H9 (cell line): Measurements from ENCODE around the gene KCTD2. TPM values are rescaled to one million over a fixed set of nuclear protein-coding genes. Genes with fewer than 3 reads are reported as not detected.

Experiments
- DNase-seq: peaks from one replicate; pipeline ENCODE4 v3.0.0-alpha.2; 2017
- H2AFZ ChIP-seq: one replicate; pipeline ENCODE4 v1.6.1; 2013; ENCODE audit warnings: mild to moderate bottlenecking, low read length, control low read depth, moderate library complexity
- H2AK5ac ChIP-seq: 2 replicates; pipeline ENCODE4 v1.6.1; 2013; ENCODE audit warnings: low read length, control low read depth, mixed read lengths; ENCODE audit not compliant: insufficient read length
- H2BK120ac ChIP-seq: one replicate; pipeline ENCODE4 v1.6.1; 2013; ENCODE audit warnings: low read depth, mild to moderate bottlenecking, low read length, control low read depth, inconsistent platforms; ENCODE audit not compliant: poor library complexity, severe bottlenecking
- H2BK12ac ChIP-seq: 2 replicates; pipeline ENCODE4 v1.6.1; 2013; ENCODE audit warnings: low read length, control low read depth, mixed read lengths, low read depth; ENCODE audit not compliant: insufficient read length
- H2BK15ac ChIP-seq: 2 replicates; pipeline ENCODE4 v1.6.1; 2013; ENCODE audit warnings: low read depth, low read length, control low read depth
- H2BK20ac ChIP-seq: one replicate; pipeline ENCODE4 v1.6.1; 2013; ENCODE audit warnings: low read depth, mild to moderate bottlenecking, low read length, control low read depth, inconsistent platforms; ENCODE audit not compliant: poor library complexity, severe bottlenecking
- H2BK5ac ChIP-seq: 2 replicates; pipeline ENCODE4 v1.6.1; 2013; ENCODE audit warnings: low read length, control low read depth, mixed read lengths; ENCODE audit not compliant: insufficient read length
- H3K14ac ChIP-seq: 2 replicates; pipeline ENCODE4 v1.6.1; 2013; ENCODE audit warnings: low read length, control low read depth; ENCODE audit not compliant: insufficient read depth
- H3K18ac ChIP-seq: 2 replicates; pipeline ENCODE4 v1.6.1; 2013; ENCODE audit warnings: low read depth, mild to moderate bottlenecking, mixed read lengths, low read length, control low read depth; ENCODE audit not compliant: insufficient read length
- H3K23ac ChIP-seq: 2 replicates; pipeline ENCODE4 v1.6.1; 2013; ENCODE audit warnings: low read length, control low read depth, mixed read lengths, low read depth; ENCODE audit not compliant: insufficient read length
- H3K23me2 ChIP-seq: 2 replicates; pipeline ENCODE4 v1.6.1; 2013; ENCODE audit warnings: low read depth, mild to moderate bottlenecking, mixed read lengths, low read length, control low read depth; ENCODE audit not compliant: insufficient read length, poor library complexity, severe bottlenecking
- H3K27ac ChIP-seq: 2 replicates; pipeline ENCODE4 v1.5.1; 2013; ENCODE audit warnings: low read length, control low read depth, mixed read lengths, low read depth; ENCODE audit not compliant: insufficient read length
- H3K27me3 ChIP-seq: 2 replicates; pipeline ENCODE4 v1.6.1; 2013; ENCODE audit warnings: low read length, control low read depth, inconsistent platforms; ENCODE audit not compliant: insufficient read depth
- H3K4ac ChIP-seq: 2 replicates; pipeline ENCODE4 v1.6.1; 2013; ENCODE audit warnings: low read depth, mild to moderate bottlenecking, control low read depth, inconsistent platforms, low read length, moderate library complexity
- H3K4me1 ChIP-seq: 2 replicates; pipeline ENCODE4 v1.6.1; 2013; ENCODE audit warnings: low read length, control low read depth, inconsistent platforms; ENCODE audit not compliant: insufficient read depth
- H3K4me2 ChIP-seq: 2 replicates; pipeline ENCODE4 v1.6.1; 2013; ENCODE audit warnings: low read length, control low read depth, mixed read lengths; ENCODE audit not compliant: insufficient read length, insufficient read depth
- H3K56ac ChIP-seq: 2 replicates; pipeline ENCODE4 v1.6.1; 2013; ENCODE audit warnings: low read depth, mild to moderate bottlenecking, mixed read lengths, low read length, control low read depth; ENCODE audit not compliant: insufficient read length
- H3K79me1 ChIP-seq: 2 replicates; pipeline ENCODE4 v1.6.1; 2013; ENCODE audit warnings: low read depth, mild to moderate bottlenecking, moderate library complexity, low read length, control low read depth, inconsistent platforms; ENCODE audit not compliant: insufficient read depth, poor library complexity, severe bottlenecking
- H3K79me2 ChIP-seq: 2 replicates; pipeline ENCODE4 v1.6.1; 2013; ENCODE audit warnings: low read length, control low read depth, inconsistent platforms; ENCODE audit not compliant: insufficient read depth
- H3K9ac ChIP-seq: 2 replicates; pipeline ENCODE4 v1.6.1; 2013; ENCODE audit warnings: low read length, control low read depth, mixed read lengths; ENCODE audit not compliant: insufficient read length; ENCODE audit errors: extremely low read depth
- H3K9me3 ChIP-seq: one replicate; pipeline ENCODE4 v1.6.1; 2013; ENCODE audit warnings: low read depth, low read length, inconsistent platforms; ENCODE audit not compliant: control insufficient read depth
- H3T11ph ChIP-seq: one replicate; pipeline ENCODE4 v1.6.1; 2013; ENCODE audit warnings: mild to moderate bottlenecking, low read length, control low read depth, inconsistent platforms
- H4K20me1 ChIP-seq: one replicate; pipeline ENCODE4 v1.6.1; 2013; ENCODE audit not compliant: control insufficient read depth, insufficient read length, insufficient read depth
- H4K5ac ChIP-seq: 2 replicates; pipeline ENCODE4 v1.6.1; 2013; ENCODE audit warnings: low read depth, mild to moderate bottlenecking, mixed read lengths, low read length, control low read depth; ENCODE audit not compliant: insufficient read length
- H4K8ac ChIP-seq: replicated peaks from 2 replicates; pipeline ENCODE4 v1.6.1; 2013; ENCODE audit warnings: low read length, control low read depth, mixed read lengths, low read depth; ENCODE audit not compliant: insufficient read length
- H4K91ac ChIP-seq: 2 replicates; pipeline ENCODE4 v1.6.1; 2013; ENCODE audit warnings: low read depth, mild to moderate bottlenecking, moderate library complexity, mixed read lengths, low read length, control low read depth; ENCODE audit not compliant: insufficient read length
- H3K27ac Mint-ChIP-seq, 3 experiments: 2 replicates in 2 of 3; 3 replicates in 1 of 3; pipeline ENCODE4 v1.8.0; 2020 to 2021; ENCODE audit warnings: mixed read lengths in 3 of 3, mild to moderate bottlenecking in 1 of 3, moderate library complexity in 1 of 3
- H3K27me3 Mint-ChIP-seq: 2 replicates; pipeline ENCODE4 v1.8.0; 2021; ENCODE audit warnings: low read depth, mild to moderate bottlenecking, moderate library complexity, mixed read lengths
- H3K36me3 Mint-ChIP-seq, 3 experiments: 2 replicates in 2 of 3; 3 replicates in 1 of 3; pipeline ENCODE4 v1.8.0; 2020 to 2021; ENCODE audit warnings: low read depth in 3 of 3, mixed read lengths in 3 of 3; ENCODE audit not compliant: insufficient read depth in 1 of 3
- H3K4me1 Mint-ChIP-seq, 2 experiments: 2 replicates each; pipeline ENCODE4 v1.8.0; 2020; ENCODE audit warnings: mixed read lengths in 2 of 2
- H3K4me3 Mint-ChIP-seq, 2 experiments: 2 replicates in 1 of 2; 3 replicates in 1 of 2; pipeline ENCODE4 v1.8.0; 2020 to 2021; ENCODE audit warnings: mild to moderate bottlenecking in 2 of 2, mixed read lengths in 2 of 2, moderate library complexity in 1 of 2
- H3K9me3 Mint-ChIP-seq, 2 experiments: 2 replicates in 1 of 2; 3 replicates in 1 of 2; pipeline ENCODE4 v1.8.0; 2020; ENCODE audit warnings: mild to moderate bottlenecking in 2 of 2, mixed read lengths in 2 of 2, moderate library complexity in 1 of 2
- WGBS: extraction: QIAGEN DNeasy Blood & Tissue Kit; methylation state at CpG from one replicate; pipeline ENCODE4 v1.1.7; 2013; ENCODE audit warnings: missing lambda C conversion rate, low lambda C conversion rate, mixed read lengths; ENCODE audit not compliant: insufficient read length; ENCODE audit errors: extremely low coverage; 5-methylcytosine and 5-hydroxymethylcytosine counted together
- total RNA-seq: library from RNA; stranded (reverse); gene quantifications from 2 replicates; pipeline ENCODE4 v1.2.1, GENCODE V29; 2021
- TF ChIP-seq, protein P1 (sequence below): fragments of 200-600 bp; sonication (generic); conservative IDR thresholded peaks from 3 replicates; pipeline ENCODE4 v1.8.0; 2021; ENCODE audit warnings: antibody characterized with exemption, mild to moderate bottlenecking

Gene KCTD2
- total RNA-seq, 1 experiment from 2014 or later: 40.1 TPM

DNA sequence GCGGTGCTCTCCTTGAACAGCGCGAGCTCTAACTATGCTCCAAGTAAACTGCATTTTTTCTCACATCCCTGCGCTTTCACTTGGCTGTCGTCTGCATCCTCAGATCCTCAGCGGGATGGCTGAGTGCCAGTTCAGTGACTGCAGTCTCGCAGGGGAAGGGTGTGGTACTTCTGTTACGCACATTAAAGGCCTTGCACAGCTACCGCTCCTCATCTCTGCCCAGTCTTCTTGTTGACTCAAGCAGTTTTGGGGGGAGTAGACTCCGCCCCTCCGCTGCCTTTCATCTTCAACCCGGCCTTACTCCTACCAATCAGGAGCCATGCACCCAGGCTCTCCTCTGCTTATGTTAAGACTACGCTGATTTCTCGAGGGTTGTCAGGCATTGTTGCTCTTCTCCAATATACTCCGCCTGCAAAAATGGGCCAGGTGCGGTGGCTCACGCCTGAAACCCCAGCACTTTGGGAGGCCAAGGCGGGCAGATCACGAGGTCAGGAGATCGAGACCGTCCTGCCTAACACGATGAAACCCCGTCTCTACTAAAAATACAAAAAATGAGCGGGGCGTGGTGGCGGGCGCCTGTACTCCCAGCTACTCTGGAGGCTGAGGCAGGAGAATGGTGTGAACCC lies 10.3 kb upstream of the KCTD2 start:
- peaks cover 3% of the 10 kb centered on the region for H3K27me3 Mint-ChIP-seq
- H4K5ac ChIP-seq: no peak overlapping the region
- H3K4me3 Mint-ChIP-seq: peak overlapping the region in 1 of 2 experiments; percentile 54; a peak in 3 of 5 replicates
- H3K14ac ChIP-seq: no peak overlapping the region
- H2AK5ac ChIP-seq: no peak overlapping the region
- H2BK5ac ChIP-seq: no peak overlapping the region
- no peak overlapping the region for H2AFZ ChIP-seq
- peak overlapping the region in 2 of 3 experiments; percentile 74 to 80 for H3K27ac Mint-ChIP-seq
- H3K4ac ChIP-seq: no peak overlapping the region
- no peak overlapping the region for H3K18ac ChIP-seq
- peaks cover 0 to 3% of the 10 kb centered on the region in 2 experiments; a peak in 1 of 5 replicates for H3K9me3 Mint-ChIP-seq
- no peak overlapping the region for H4K91ac ChIP-seq
- H2BK12ac ChIP-seq: no peak overlapping the region
- no peak overlapping the region for H4K8ac ChIP-seq
- peaks cover 3% of the 10 kb centered on the region for H3K23me2 ChIP-seq
- peak; percentile 84 for DNase-seq
- H3K56ac ChIP-seq: no peak overlapping the region
- H3K79me2 ChIP-seq: no peaks in the 10 kb centered on the region
- WGBS: no CpG with 5 or more reads among the region's 27 CpGs
- no peaks in the 10 kb centered on the region for H4K20me1 ChIP-seq
- peaks cover 22 to 41% (median 39%) of the 10 kb centered on the region in 3 experiments for H3K36me3 Mint-ChIP-seq
- H3K23ac ChIP-seq: no peak overlapping the region
- TF ChIP-seq, protein P1, sequence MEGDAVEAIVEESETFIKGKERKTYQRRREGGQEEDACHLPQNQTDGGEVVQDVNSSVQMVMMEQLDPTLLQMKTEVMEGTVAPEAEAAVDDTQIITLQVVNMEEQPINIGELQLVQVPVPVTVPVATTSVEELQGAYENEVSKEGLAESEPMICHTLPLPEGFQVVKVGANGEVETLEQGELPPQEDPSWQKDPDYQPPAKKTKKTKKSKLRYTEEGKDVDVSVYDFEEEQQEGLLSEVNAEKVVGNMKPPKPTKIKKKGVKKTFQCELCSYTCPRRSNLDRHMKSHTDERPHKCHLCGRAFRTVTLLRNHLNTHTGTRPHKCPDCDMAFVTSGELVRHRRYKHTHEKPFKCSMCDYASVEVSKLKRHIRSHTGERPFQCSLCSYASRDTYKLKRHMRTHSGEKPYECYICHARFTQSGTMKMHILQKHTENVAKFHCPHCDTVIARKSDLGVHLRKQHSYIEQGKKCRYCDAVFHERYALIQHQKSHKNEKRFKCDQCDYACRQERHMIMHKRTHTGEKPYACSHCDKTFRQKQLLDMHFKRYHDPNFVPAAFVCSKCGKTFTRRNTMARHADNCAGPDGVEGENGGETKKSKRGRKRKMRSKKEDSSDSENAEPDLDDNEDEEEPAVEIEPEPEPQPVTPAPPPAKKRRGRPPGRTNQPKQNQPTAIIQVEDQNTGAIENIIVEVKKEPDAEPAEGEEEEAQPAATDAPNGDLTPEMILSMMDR: no peak
- H2BK20ac ChIP-seq: no peak overlapping the region
- no peaks in the 10 kb centered on the region for H3K79me1 ChIP-seq
- no peak overlapping the region for H3T11ph ChIP-seq
- no peaks in the 10 kb centered on the region; the same call in 1 of the 2 replicates for H3K4me1 ChIP-seq
- no peak overlapping the region for H2BK15ac ChIP-seq
- no peak overlapping the region for H3K9ac ChIP-seq
- H3K27ac ChIP-seq: no peak overlapping the region
- H3K27me3 ChIP-seq: no peaks in the 10 kb centered on the region
- H3K4me2 ChIP-seq: no peak overlapping the region
- H2BK120ac ChIP-seq: no peak overlapping the region
- H3K9me3 ChIP-seq: no peaks in the 10 kb centered on the region
- H3K4me1 Mint-ChIP-seq: peaks cover 18 to 27% of the 10 kb centered on the region in 2 experiments
